T-cell (primary cell): Measurements from ENCODE around the gene ACACA. TPM values are rescaled to one million over a fixed set of nuclear protein-coding genes. Genes with fewer than 3 reads are reported as not detected.

Experiments used
- ATAC-seq, 4 experiments: fragments of 200-7000 bp in 3 of 4; fragments of 150-1000 bp in 1 of 4; cut with Tn5 transposase; replicated peaks in 1 of 4; 1 replicate in 3 of 4; 2 replicates in 1 of 4; pipeline ENCODE4 v1.10.0; 2021; ENCODE audit warnings: moderate library complexity in 3 of 4, mild to moderate bottlenecking in 2 of 4, moderate number of reproducible peaks in 1 of 4
- CTCF ChIA-PET, 2 donors: fragments of 300-600 bp; sonication (Branson Sonifier 250); formaldehyde crosslinking; loops; one replicate each; lab custom pipeline; 2022; ENCODE audit warnings: antibody characterized with exemption in 2 of 2; lab: Charles Lee
- POLR2A ChIA-PET, 2 donors: fragments of 300-600 bp; sonication (Branson Sonifier 250); formaldehyde crosslinking; loops; one replicate each; lab custom pipeline; 2022; ENCODE audit warnings: antibody characterized with exemption in 2 of 2; lab: Charles Lee
- DNase-seq, 35 experiments: peaks; one replicate each; pipeline versions ENCODE4 v3.0.0 to v3.0.0-alpha.2; 2013 to 2023
- H3K27ac ChIP-seq: one replicate; pipeline ENCODE4 v1.5.1; 2013; ENCODE audit warnings: low read length
- H3K27me3 ChIP-seq, 2 experiments: replicated peaks in 1 of 2; 1 replicate in 1 of 2; 2 replicates in 1 of 2; pipeline versions ENCODE4 v1.6.1 to v1.7.0; 2013; ENCODE audit warnings: low read length in 1 of 2, mixed read lengths in 1 of 2; ENCODE audit not compliant: control insufficient read depth in 2 of 2, insufficient read depth in 2 of 2; ENCODE audit errors: extremely low read depth in 1 of 2
- H3K36me3 ChIP-seq, 2 donors: 1 replicate in 1 of 2; 2 replicates in 1 of 2; pipeline versions ENCODE4 v1.6.1 to v1.7.0; 2013; ENCODE audit warnings: low read length in 1 of 2; ENCODE audit not compliant: control insufficient read depth in 2 of 2, insufficient read depth in 1 of 2; ENCODE audit errors: extremely low read depth in 1 of 2
- H3K4me1 ChIP-seq, 2 experiments: 1 replicate in 1 of 2; 2 replicates in 1 of 2; pipeline versions ENCODE4 v1.6.1 to v1.7.0; 2013; ENCODE audit warnings: low read length in 2 of 2, mixed read lengths in 1 of 2; ENCODE audit not compliant: insufficient read depth in 2 of 2, control insufficient read depth in 1 of 2; ENCODE audit errors: extremely low read depth in 1 of 2
- H3K4me3 ChIP-seq, 2 donors: 1 replicate in 1 of 2; 2 replicates in 1 of 2; pipeline versions ENCODE4 v1.5.1 to v1.7.0; 2013; ENCODE audit warnings: mild to moderate bottlenecking in 2 of 2, low read length in 1 of 2, moderate library complexity in 1 of 2; ENCODE audit not compliant: control insufficient read depth in 1 of 2; ENCODE audit errors: extremely low read depth in 1 of 2
- H3K9me3 ChIP-seq: 2 replicates; pipeline ENCODE4 v1.7.0; 2013
- H3K27ac Mint-ChIP-seq, 2 donors: one replicate each; pipeline ENCODE4 v1.8.0; 2020 to 2021; ENCODE audit warnings: mild to moderate bottlenecking in 2 of 2, mixed read lengths in 2 of 2
- H3K27me3 Mint-ChIP-seq, 2 donors: one replicate each; pipeline ENCODE4 v1.8.0; 2021 to 2022; ENCODE audit warnings: mixed read lengths in 2 of 2
- H3K36me3 Mint-ChIP-seq: one replicate; pipeline ENCODE4 v1.8.0; 2021; ENCODE audit warnings: mixed read lengths
- H3K4me1 Mint-ChIP-seq, 3 donors: one replicate each; pipeline ENCODE4 v1.8.0; 2020 to 2022; ENCODE audit warnings: mixed read lengths in 3 of 3, mild to moderate bottlenecking in 1 of 3
- H3K4me3 Mint-ChIP-seq, 3 donors: one replicate each; pipeline ENCODE4 v1.8.0; 2020 to 2022; ENCODE audit warnings: mild to moderate bottlenecking in 3 of 3, mixed read lengths in 3 of 3, moderate library complexity in 3 of 3
- H3K9me3 Mint-ChIP-seq, 3 donors: one replicate each; pipeline ENCODE4 v1.8.0; 2020 to 2022; ENCODE audit warnings: mixed read lengths in 3 of 3
- WGBS: methylation state at CpG from one replicate; pipeline ENCODE4 v1.1.5; 2013; ENCODE audit warnings: missing lambda C conversion rate; ENCODE audit not compliant: insufficient coverage; 5-methylcytosine and 5-hydroxymethylcytosine counted together
- total RNA-seq, 35 experiments: library from RNA in 6 of 35; stranded (reverse) in 6 of 35; fragments of 120-200 nt in 1 of 35; gene quantifications; one replicate each; pipeline versions ENCODE4 v1.2.1 to v1.2.4 and lab custom pipeline; 2013 to 2026

The ACACA gene
- total RNA-seq, 5 donors from 2014 or later (not counting 1 experiment from before 2014, with no cell fraction given) = 15.9 to 30.2 (median 18.0) TPM

- whole genome bisulfite sequencing = 46% methylated on average over 4 of the region's 4 CpGs
- ATAC-seq (no peak), DNase-seq (peak in 1 of 35 experiments; percentile 8)
- H3K36me3 ChIP-seq = peaks cover 11 to 25% of the 10 kb centered on the region in 2 donors
- no peaks in the 10 kb centered on the region for H3K9me3 ChIP-seq
- H3K4me3 ChIP-seq = no peak overlapping the region
- peaks cover 32% of the 10 kb centered on the region for H3K36me3 Mint-ChIP-seq
- no peaks in the 10 kb centered on the region for H3K27me3 Mint-ChIP-seq
- no peak overlapping the region for H3K4me3 Mint-ChIP-seq
- peaks cover 12 to 17% of the 10 kb centered on the region in 2 experiments for H3K4me1 ChIP-seq
- no peaks in the 10 kb centered on the region for H3K9me3 Mint-ChIP-seq
- ChIA-PET POLR2A (no interaction called here), CTCF (no interaction called here)
- H3K27ac ChIP-seq = no peak overlapping the region
- H3K27ac Mint-ChIP-seq = no peak overlapping the region
- H3K4me1 Mint-ChIP-seq = peaks cover 19 to 28% (median 21%) of the 10 kb centered on the region in 3 donors
- no peaks in the 10 kb centered on the region for H3K27me3 ChIP-seq
Measured at GRCh38 chr17:37094391-37094790, 312.2 kb downstream of the ACACA start.

DNA sequence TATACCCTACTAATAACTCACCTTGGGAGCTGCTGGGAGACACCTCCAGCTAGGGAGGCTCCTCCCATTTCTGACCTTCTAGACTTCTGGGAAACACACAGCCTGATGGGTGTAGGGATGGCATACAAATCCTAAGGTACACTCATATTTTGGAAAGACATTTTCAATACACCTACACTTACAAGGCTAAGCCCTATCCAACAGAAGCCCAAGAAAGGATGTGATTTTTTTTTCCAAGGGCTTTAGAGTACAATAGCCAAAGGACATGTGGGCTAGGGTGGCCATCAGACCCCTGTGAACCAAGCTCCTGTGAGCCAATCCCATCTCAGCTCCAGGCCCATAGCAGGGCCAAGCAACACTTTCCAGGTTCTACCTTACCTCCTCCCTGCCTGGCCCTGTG is 313.9 kb downstream of the ACACA start:
- ATAC-seq = no peak
- Histone ChIP-seq H3K27me3 (no peaks in the 10 kb centered on the region), H3K4me1 (peaks cover 27 to 34% of the 10 kb centered on the region in 2 experiments), H3K9me3 (no peaks in the 10 kb centered on the region), H3K4me3 (no peak overlapping the region), H3K27ac (no peak overlapping the region), H3K36me3 (peaks cover 11 to 24% of the 10 kb centered on the region in 2 donors)
- peaks cover 31% of the 10 kb centered on the region for H3K36me3 Mint-ChIP-seq
- no peak for DNase-seq
- ChIA-PET POLR2A (no interaction called here), CTCF (no interaction called here)
- no peak overlapping the region for H3K4me3 Mint-ChIP-seq
- H3K9me3 Mint-ChIP-seq = no peaks in the 10 kb centered on the region
- peaks cover 36 to 45% (median 37%) of the 10 kb centered on the region in 3 donors for H3K4me1 Mint-ChIP-seq
- H3K27ac Mint-ChIP-seq = no peak overlapping the region
- no peaks in the 10 kb centered on the region for H3K27me3 Mint-ChIP-seq

DNA sequence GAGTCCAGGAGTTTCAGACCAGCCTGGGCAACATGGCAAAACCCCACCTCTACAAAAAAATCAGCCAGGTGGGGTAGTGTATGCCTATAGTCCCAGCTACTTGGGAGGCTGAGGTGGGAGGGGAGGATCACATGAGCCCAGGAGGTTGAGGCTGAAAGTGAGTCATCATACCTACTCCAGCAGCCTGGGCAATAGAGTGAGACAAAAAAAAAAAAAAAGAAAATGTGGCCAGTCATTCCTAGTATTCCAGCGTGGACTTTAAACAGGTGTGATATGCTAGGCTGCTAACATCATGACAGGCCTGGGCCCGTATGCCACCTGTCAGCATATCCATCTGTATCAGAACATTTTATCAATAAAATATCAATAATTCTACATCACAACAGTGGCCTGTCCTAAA is 314.6 kb downstream of the ACACA start:
- ATAC-seq (no peak), DNase-seq (no peak)
- no peaks in the 10 kb centered on the region for H3K27me3 Mint-ChIP-seq
- ChIA-PET POLR2A (no interaction called here), CTCF (no interaction called here)
- H3K9me3 Mint-ChIP-seq = no peaks in the 10 kb centered on the region
- Histone ChIP-seq H3K36me3 (peaks cover 11 to 18% of the 10 kb centered on the region in 2 donors), H3K27ac (no peak overlapping the region), H3K9me3 (no peaks in the 10 kb centered on the region), H3K27me3 (no peaks in the 10 kb centered on the region), H3K4me3 (no peak overlapping the region), H3K4me1 (peaks cover 28 to 34% of the 10 kb centered on the region in 2 experiments)
- no peak overlapping the region for H3K4me3 Mint-ChIP-seq
- no CpG with 5 or more reads among the region's 2 CpGs for WGBS
- peak overlapping the region in 1 of 2 donors; percentile 29 for H3K27ac Mint-ChIP-seq
- H3K36me3 Mint-ChIP-seq = peaks cover 33% of the 10 kb centered on the region
- peaks cover 41 to 46% (median 43%) of the 10 kb centered on the region in 3 donors for H3K4me1 Mint-ChIP-seq

GRCh38 chr17:37090941-37091340 is 315.7 kb downstream of the ACACA start:
- H3K4me1 Mint-ChIP-seq = peaks cover 41 to 46% (median 43%) of the 10 kb centered on the region in 3 donors
- ChIA-PET CTCF (no interaction called here), POLR2A (interaction anchor here in 1 of 2 donors (0.7 kb wide), 1 partner anchor 47 kb away, joined by 3 read pairs; no protein-coding TSS in a partner anchor)
- H3K4me3 ChIP-seq = no peak overlapping the region
- peaks cover 3 to 10% of the 10 kb centered on the region in 2 donors for H3K36me3 ChIP-seq
- no CpG with 5 or more reads among the region's 3 CpGs for WGBS
- DNase-seq (no peak), ATAC-seq (no peak)
- H3K4me1 ChIP-seq = peaks cover 28 to 34% of the 10 kb centered on the region in 2 experiments
- no peaks in the 10 kb centered on the region for H3K27me3 Mint-ChIP-seq
- no peaks in the 10 kb centered on the region for H3K27me3 ChIP-seq
- H3K9me3 Mint-ChIP-seq = no peaks in the 10 kb centered on the region
- no peak overlapping the region for H3K4me3 Mint-ChIP-seq
- peak overlapping the region; percentile 90 to 96 for H3K27ac Mint-ChIP-seq
- H3K9me3 ChIP-seq = no peaks in the 10 kb centered on the region
- H3K36me3 Mint-ChIP-seq = peaks cover 27% of the 10 kb centered on the region
- H3K27ac ChIP-seq = peak overlapping the region; percentile 96

DNA sequence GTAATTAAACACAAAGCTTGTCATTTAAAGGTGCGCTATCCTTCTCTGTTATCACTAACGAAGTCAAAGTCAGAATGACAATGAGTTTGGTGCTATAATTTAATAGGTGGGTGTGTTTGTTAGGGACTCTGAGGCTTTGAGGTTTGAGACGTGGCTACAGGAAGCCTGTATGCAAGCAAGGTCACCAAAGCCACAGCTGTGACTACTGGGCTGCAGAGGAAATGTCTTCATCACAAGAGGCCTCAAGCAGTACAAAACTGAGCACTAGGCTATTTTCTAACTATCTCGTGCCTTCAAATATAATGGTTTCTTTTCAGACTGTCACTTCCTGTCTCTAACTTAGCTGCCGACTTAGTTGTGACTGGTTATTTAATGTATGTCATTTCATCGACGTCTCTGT is 316.7 kb downstream of the ACACA start:
- CTCF ChIA-PET = interaction anchor here (0.5 to 0.7 kb wide), 3 partner anchors 44 to 502 kb away, joined by 3 read pairs; no protein-coding TSS in a partner anchor
- Mint-ChIP-seq H3K4me3 (peak overlapping the region; percentile 7 to 62 (median 34)), H3K36me3 (peaks cover 27% of the 10 kb centered on the region), H3K27ac (peak overlapping the region; percentile 90 to 96), H3K9me3 (no peaks in the 10 kb centered on the region), H3K4me1 (peaks cover 41 to 46% (median 45%) of the 10 kb centered on the region in 3 donors), H3K27me3 (no peaks in the 10 kb centered on the region)
- H3K27ac ChIP-seq = peak overlapping the region; percentile 96
- no peak overlapping the region for H3K4me3 ChIP-seq
- H3K9me3 ChIP-seq = no peaks in the 10 kb centered on the region
- WGBS = 0% methylated on average over 1 of the region's 7 CpGs
- POLR2A ChIA-PET = interaction anchor here in 1 of 2 donors (0.6 kb wide), 1 partner anchor 898 kb away, joined by 3 read pairs; no protein-coding TSS in a partner anchor
- peaks cover 28 to 34% of the 10 kb centered on the region in 2 experiments for H3K4me1 ChIP-seq
- peak; percentile 86 to 94 (median 93) for ATAC-seq
- H3K36me3 ChIP-seq = peaks cover 0 to 3% of the 10 kb centered on the region in 2 donors
- H3K27me3 ChIP-seq = no peaks in the 10 kb centered on the region
- peak; percentile 7 to 83 (median 52) for DNase-seq

- peak overlapping the region; percentile 96 for H3K27ac ChIP-seq
Measured at GRCh38 chr17:37088913-37089312, 317.7 kb downstream of the ACACA start.

More at GRCh38 chr17:37088913-37089312, 317.7 kb downstream of the ACACA start:
- 91% methylated on average over 7 of the region's 11 CpGs for WGBS
- Histone ChIP-seq H3K4me3 (no peak overlapping the region), H3K9me3 (no peaks in the 10 kb centered on the region), H3K36me3 (peaks cover 0 to 2% of the 10 kb centered on the region in 2 donors), H3K27me3 (no peaks in the 10 kb centered on the region), H3K4me1 (peaks cover 28 to 34% of the 10 kb centered on the region in 2 experiments)
- Mint-ChIP-seq H3K36me3 (peaks cover 21% of the 10 kb centered on the region), H3K27me3 (no peaks in the 10 kb centered on the region), H3K4me3 (peak overlapping the region in 1 of 3 donors; percentile 62), H3K27ac (peak overlapping the region; percentile 90 to 96), H3K4me1 (peaks cover 41 to 45% (median 42%) of the 10 kb centered on the region in 3 donors), H3K9me3 (no peaks in the 10 kb centered on the region)
- ChIA-PET POLR2A (no interaction called here), CTCF (interaction anchor here in 1 of 2 donors (1.4 kb wide), 1 partner anchor 41 kb away, joined by 6 read pairs; no protein-coding TSS in a partner anchor)
- no peak for ATAC-seq
- DNase-seq = no peak
